Measurements from ENCODE around the gene LZTFL1. TPM values are rescaled to one million over a fixed set of nuclear protein-coding genes. Genes with fewer than 3 reads are reported as not detected.

LZTFL1 gene
- total RNA-seq, 4 donors from 2014 or later, result 6.4 to 14.3 (median 12.0) TPM

GRCh38 chr3:45817831-45818522, 23.9 kb downstream of the LZTFL1 start:
- Histone ChIP-seq H3K27ac (peak overlapping the region in 3 of 4 donors; percentile 36 to 59 (median 44)), H3K9me3 (no peaks in the 10 kb centered on the region), H3K27me3 (no peaks in the 10 kb centered on the region), H3K4me3 (no peak overlapping the region), H3K36me3 (peaks cover 0 to 25% (median 0%) of the 10 kb centered on the region in 3 donors), H3K4me1 (peaks cover 0 to 29% (median 10%) of the 10 kb centered on the region in 3 donors)
- DNase-seq, result no peak
- TF ChIP-seq CTCF (IDR thresholded peaks at IDR 0.05), result no peak
- no peak for TF ChIP-seq POLR2A (IDR thresholded peaks at IDR 0.05)
- WGBS, 2 donors, result 14 to 32% methylated on average over 4 of the region's 4 CpGs
- intact Hi-C loops (cut with DNase I), result no loop called here

GRCh38 chr3:45816544-45816943, 25.4 kb downstream of the LZTFL1 start:
- no peak for DNase-seq
- Histone ChIP-seq H3K9me3 (no peaks in the 10 kb centered on the region), H3K4me1 (peaks cover 0 to 29% (median 10%) of the 10 kb centered on the region in 3 donors), H3K27ac (no peak overlapping the region), H3K36me3 (peaks cover 0 to 11% (median 0%) of the 10 kb centered on the region in 3 donors), H3K27me3 (no peaks in the 10 kb centered on the region), H3K4me3 (no peak overlapping the region)
- 20 to 21% methylated on average over 3 of the region's 3 CpGs for WGBS, 2 donors
- no peak for TF ChIP-seq POLR2A (IDR thresholded peaks at IDR 0.05)
- no peak for TF ChIP-seq CTCF (IDR thresholded peaks at IDR 0.05)
- intact Hi-C loops (cut with DNase I), result no loop called here

GRCh38 chr3:45814322-45814721, 27.6 kb downstream of the LZTFL1 start:
- peaks cover 0 to 28% (median 10%) of the 10 kb centered on the region in 3 donors for H3K4me1 ChIP-seq

GRCh38 chr3:45807681-45808540, 34.0 kb downstream of the LZTFL1 start:
- Histone ChIP-seq H3K27me3 (no peaks in the 10 kb centered on the region), H3K36me3 (no peaks in the 10 kb centered on the region), H3K9me3 (no peaks in the 10 kb centered on the region), H3K4me3 (no peak overlapping the region), H3K27ac (no peak overlapping the region), H3K4me1 (no peaks in the 10 kb centered on the region)
- intact Hi-C loops (cut with DNase I), result no loop called here
- no peak for TF ChIP-seq POLR2A (IDR thresholded peaks at IDR 0.05)
- no peak for TF ChIP-seq CTCF (IDR thresholded peaks at IDR 0.05)
- DNase-seq, result no peak
- 62 to 85% methylated on average over 10 of the region's 10 CpGs for WGBS, 2 donors

More at GRCh38 chr3:45814322-45814721, 27.6 kb downstream of the LZTFL1 start:
- Histone ChIP-seq H3K36me3 (no peaks in the 10 kb centered on the region), H3K9me3 (no peaks in the 10 kb centered on the region), H3K4me3 (no peak overlapping the region), H3K27ac (no peak overlapping the region), H3K27me3 (no peaks in the 10 kb centered on the region)
- WGBS, 2 donors, result 94 to 95% methylated on average over 4 of the region's 4 CpGs
- no peak for DNase-seq
- TF ChIP-seq POLR2A (IDR thresholded peaks at IDR 0.05) (no peak), CTCF (IDR thresholded peaks at IDR 0.05) (no peak)
- intact Hi-C loops (cut with DNase I), result no loop called here

- TF ChIP-seq POLR2A (IDR thresholded peaks at IDR 0.05) (no peak), CTCF (IDR thresholded peaks at IDR 0.05) (no peak)
- intact Hi-C loops (cut with DNase I), result no loop called here
- 82 to 92% methylated on average over 3 of the region's 3 CpGs for WGBS, 2 donors
- no peaks in the 10 kb centered on the region for H3K27me3 ChIP-seq
- H3K9me3 ChIP-seq, result no peaks in the 10 kb centered on the region
- H3K27ac ChIP-seq, result no peak overlapping the region
- no peaks in the 10 kb centered on the region for H3K4me1 ChIP-seq
- no peaks in the 10 kb centered on the region for H3K36me3 ChIP-seq
- no peak for DNase-seq
- no peak overlapping the region for H3K4me3 ChIP-seq
Measured at GRCh38 chr3:45807133-45807532, 34.8 kb downstream of the LZTFL1 start.

Data from esophagus squamous epithelium (tissue), 5 donors.